H9 (cell line): ENCODE results near the gene SNPH. TPM values are rescaled to one million over a fixed set of nuclear protein-coding genes. Genes with fewer than 3 reads are reported as not detected.

Source experiments
- DNase-seq: peaks from one replicate; pipeline ENCODE4 v3.0.0-alpha.2; 2017
- H2AFZ ChIP-seq: one replicate; pipeline ENCODE4 v1.6.1; 2013; ENCODE audit warnings: mild to moderate bottlenecking, low read length, control low read depth, moderate library complexity
- H2AK5ac ChIP-seq: 2 replicates; pipeline ENCODE4 v1.6.1; 2013; ENCODE audit warnings: low read length, control low read depth, mixed read lengths; ENCODE audit not compliant: insufficient read length
- H2BK120ac ChIP-seq: one replicate; pipeline ENCODE4 v1.6.1; 2013; ENCODE audit warnings: low read depth, mild to moderate bottlenecking, low read length, control low read depth, inconsistent platforms; ENCODE audit not compliant: poor library complexity, severe bottlenecking
- H2BK12ac ChIP-seq: 2 replicates; pipeline ENCODE4 v1.6.1; 2013; ENCODE audit warnings: low read length, control low read depth, mixed read lengths, low read depth; ENCODE audit not compliant: insufficient read length
- H2BK15ac ChIP-seq: 2 replicates; pipeline ENCODE4 v1.6.1; 2013; ENCODE audit warnings: low read depth, low read length, control low read depth
- H2BK20ac ChIP-seq: one replicate; pipeline ENCODE4 v1.6.1; 2013; ENCODE audit warnings: low read depth, mild to moderate bottlenecking, low read length, control low read depth, inconsistent platforms; ENCODE audit not compliant: poor library complexity, severe bottlenecking
- H2BK5ac ChIP-seq: 2 replicates; pipeline ENCODE4 v1.6.1; 2013; ENCODE audit warnings: low read length, control low read depth, mixed read lengths; ENCODE audit not compliant: insufficient read length
- H3K14ac ChIP-seq: 2 replicates; pipeline ENCODE4 v1.6.1; 2013; ENCODE audit warnings: low read length, control low read depth; ENCODE audit not compliant: insufficient read depth
- H3K18ac ChIP-seq: 2 replicates; pipeline ENCODE4 v1.6.1; 2013; ENCODE audit warnings: low read depth, mild to moderate bottlenecking, mixed read lengths, low read length, control low read depth; ENCODE audit not compliant: insufficient read length
- H3K23ac ChIP-seq: 2 replicates; pipeline ENCODE4 v1.6.1; 2013; ENCODE audit warnings: low read length, control low read depth, mixed read lengths, low read depth; ENCODE audit not compliant: insufficient read length
- H3K23me2 ChIP-seq: 2 replicates; pipeline ENCODE4 v1.6.1; 2013; ENCODE audit warnings: low read depth, mild to moderate bottlenecking, mixed read lengths, low read length, control low read depth; ENCODE audit not compliant: insufficient read length, poor library complexity, severe bottlenecking
- H3K27ac ChIP-seq: 2 replicates; pipeline ENCODE4 v1.5.1; 2013; ENCODE audit warnings: low read length, control low read depth, mixed read lengths, low read depth; ENCODE audit not compliant: insufficient read length
- H3K27me3 ChIP-seq: 2 replicates; pipeline ENCODE4 v1.6.1; 2013; ENCODE audit warnings: low read length, control low read depth, inconsistent platforms; ENCODE audit not compliant: insufficient read depth
- H3K4ac ChIP-seq: 2 replicates; pipeline ENCODE4 v1.6.1; 2013; ENCODE audit warnings: low read depth, mild to moderate bottlenecking, control low read depth, inconsistent platforms, low read length, moderate library complexity
- H3K4me1 ChIP-seq: 2 replicates; pipeline ENCODE4 v1.6.1; 2013; ENCODE audit warnings: low read length, control low read depth, inconsistent platforms; ENCODE audit not compliant: insufficient read depth
- H3K4me2 ChIP-seq: 2 replicates; pipeline ENCODE4 v1.6.1; 2013; ENCODE audit warnings: low read length, control low read depth, mixed read lengths; ENCODE audit not compliant: insufficient read length, insufficient read depth
- H3K56ac ChIP-seq: 2 replicates; pipeline ENCODE4 v1.6.1; 2013; ENCODE audit warnings: low read depth, mild to moderate bottlenecking, mixed read lengths, low read length, control low read depth; ENCODE audit not compliant: insufficient read length
- H3K79me1 ChIP-seq: 2 replicates; pipeline ENCODE4 v1.6.1; 2013; ENCODE audit warnings: low read depth, mild to moderate bottlenecking, moderate library complexity, low read length, control low read depth, inconsistent platforms; ENCODE audit not compliant: insufficient read depth, poor library complexity, severe bottlenecking
- H3K79me2 ChIP-seq: 2 replicates; pipeline ENCODE4 v1.6.1; 2013; ENCODE audit warnings: low read length, control low read depth, inconsistent platforms; ENCODE audit not compliant: insufficient read depth
- H3K9ac ChIP-seq: 2 replicates; pipeline ENCODE4 v1.6.1; 2013; ENCODE audit warnings: low read length, control low read depth, mixed read lengths; ENCODE audit not compliant: insufficient read length; ENCODE audit errors: extremely low read depth
- H3K9me3 ChIP-seq: one replicate; pipeline ENCODE4 v1.6.1; 2013; ENCODE audit warnings: low read depth, low read length, inconsistent platforms; ENCODE audit not compliant: control insufficient read depth
- H3T11ph ChIP-seq: one replicate; pipeline ENCODE4 v1.6.1; 2013; ENCODE audit warnings: mild to moderate bottlenecking, low read length, control low read depth, inconsistent platforms
- H4K20me1 ChIP-seq: one replicate; pipeline ENCODE4 v1.6.1; 2013; ENCODE audit not compliant: control insufficient read depth, insufficient read length, insufficient read depth
- H4K5ac ChIP-seq: 2 replicates; pipeline ENCODE4 v1.6.1; 2013; ENCODE audit warnings: low read depth, mild to moderate bottlenecking, mixed read lengths, low read length, control low read depth; ENCODE audit not compliant: insufficient read length
- H4K8ac ChIP-seq: replicated peaks from 2 replicates; pipeline ENCODE4 v1.6.1; 2013; ENCODE audit warnings: low read length, control low read depth, mixed read lengths, low read depth; ENCODE audit not compliant: insufficient read length
- H4K91ac ChIP-seq: 2 replicates; pipeline ENCODE4 v1.6.1; 2013; ENCODE audit warnings: low read depth, mild to moderate bottlenecking, moderate library complexity, mixed read lengths, low read length, control low read depth; ENCODE audit not compliant: insufficient read length
- H3K27ac Mint-ChIP-seq, 3 experiments: 2 replicates in 2 of 3; 3 replicates in 1 of 3; pipeline ENCODE4 v1.8.0; 2020 to 2021; ENCODE audit warnings: mixed read lengths in 3 of 3, mild to moderate bottlenecking in 1 of 3, moderate library complexity in 1 of 3
- H3K27me3 Mint-ChIP-seq: 2 replicates; pipeline ENCODE4 v1.8.0; 2021; ENCODE audit warnings: low read depth, mild to moderate bottlenecking, moderate library complexity, mixed read lengths
- H3K36me3 Mint-ChIP-seq, 3 experiments: 2 replicates in 2 of 3; 3 replicates in 1 of 3; pipeline ENCODE4 v1.8.0; 2020 to 2021; ENCODE audit warnings: low read depth in 3 of 3, mixed read lengths in 3 of 3; ENCODE audit not compliant: insufficient read depth in 1 of 3
- H3K4me1 Mint-ChIP-seq, 2 experiments: 2 replicates each; pipeline ENCODE4 v1.8.0; 2020; ENCODE audit warnings: mixed read lengths in 2 of 2
- H3K4me3 Mint-ChIP-seq, 2 experiments: 2 replicates in 1 of 2; 3 replicates in 1 of 2; pipeline ENCODE4 v1.8.0; 2020 to 2021; ENCODE audit warnings: mild to moderate bottlenecking in 2 of 2, mixed read lengths in 2 of 2, moderate library complexity in 1 of 2
- H3K9me3 Mint-ChIP-seq, 2 experiments: 2 replicates in 1 of 2; 3 replicates in 1 of 2; pipeline ENCODE4 v1.8.0; 2020; ENCODE audit warnings: mild to moderate bottlenecking in 2 of 2, mixed read lengths in 2 of 2, moderate library complexity in 1 of 2
- WGBS: extraction: QIAGEN DNeasy Blood & Tissue Kit; methylation state at CpG from one replicate; pipeline ENCODE4 v1.1.7; 2013; ENCODE audit warnings: missing lambda C conversion rate, low lambda C conversion rate, mixed read lengths; ENCODE audit not compliant: insufficient read length; ENCODE audit errors: extremely low coverage; 5-methylcytosine and 5-hydroxymethylcytosine counted together
- total RNA-seq: library from RNA; stranded (reverse); gene quantifications from 2 replicates; pipeline ENCODE4 v1.2.1, GENCODE V29; 2021
- TF ChIP-seq, protein P1 (sequence below): fragments of 200-600 bp; sonication (generic); conservative IDR thresholded peaks from 3 replicates; pipeline ENCODE4 v1.8.0; 2021; ENCODE audit warnings: antibody characterized with exemption, mild to moderate bottlenecking

The SNPH gene
- total RNA-seq, 1 experiment from 2014 or later, result 1.8 TPM

DNA sequence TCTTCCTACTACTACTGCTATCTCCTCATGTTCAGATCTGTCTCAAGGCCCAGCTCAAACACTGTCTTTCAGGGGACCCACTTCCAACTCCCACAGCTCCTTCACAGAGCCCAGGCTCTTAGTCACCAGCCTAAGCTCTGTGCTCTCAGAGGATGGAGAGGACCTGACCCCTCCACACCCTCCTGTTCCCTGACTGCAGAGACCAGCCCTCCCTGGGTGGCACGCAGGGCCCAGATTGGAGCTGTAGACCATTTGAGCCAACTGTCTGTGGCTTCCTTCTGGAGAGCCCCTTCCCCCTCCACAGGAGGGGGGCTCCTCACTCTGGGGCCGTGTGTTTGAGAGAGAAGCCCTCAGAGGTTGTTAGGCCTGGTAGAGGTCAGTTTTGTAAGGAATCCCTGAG, 9.8 kb downstream of the SNPH start:
- Histone ChIP-seq H3K79me1 (no peaks in the 10 kb centered on the region), H3K9ac (no peak overlapping the region), H2BK5ac (no peak overlapping the region), H3T11ph (no peak overlapping the region), H3K23me2 (no peaks in the 10 kb centered on the region), H3K79me2 (no peaks in the 10 kb centered on the region), H2BK12ac (no peak overlapping the region), H3K56ac (no peak overlapping the region), H4K20me1 (peaks cover 2% of the 10 kb centered on the region), H3K23ac (no peak overlapping the region), H3K18ac (no peak overlapping the region), H3K4ac (no peak overlapping the region), H3K27me3 (no peaks in the 10 kb centered on the region), H4K8ac (no peak overlapping the region), H3K4me1 (no peaks in the 10 kb centered on the region), H2BK120ac (no peak overlapping the region), H3K14ac (no peak overlapping the region), H2BK15ac (no peak overlapping the region), H2AFZ (no peak overlapping the region), H2AK5ac (no peak overlapping the region), H3K4me2 (no peak overlapping the region), H3K9me3 (no peaks in the 10 kb centered on the region), H3K27ac (no peak overlapping the region), H4K91ac (no peak overlapping the region), H4K5ac (no peak overlapping the region), H2BK20ac (no peak overlapping the region)
- TF ChIP-seq, protein P1, sequence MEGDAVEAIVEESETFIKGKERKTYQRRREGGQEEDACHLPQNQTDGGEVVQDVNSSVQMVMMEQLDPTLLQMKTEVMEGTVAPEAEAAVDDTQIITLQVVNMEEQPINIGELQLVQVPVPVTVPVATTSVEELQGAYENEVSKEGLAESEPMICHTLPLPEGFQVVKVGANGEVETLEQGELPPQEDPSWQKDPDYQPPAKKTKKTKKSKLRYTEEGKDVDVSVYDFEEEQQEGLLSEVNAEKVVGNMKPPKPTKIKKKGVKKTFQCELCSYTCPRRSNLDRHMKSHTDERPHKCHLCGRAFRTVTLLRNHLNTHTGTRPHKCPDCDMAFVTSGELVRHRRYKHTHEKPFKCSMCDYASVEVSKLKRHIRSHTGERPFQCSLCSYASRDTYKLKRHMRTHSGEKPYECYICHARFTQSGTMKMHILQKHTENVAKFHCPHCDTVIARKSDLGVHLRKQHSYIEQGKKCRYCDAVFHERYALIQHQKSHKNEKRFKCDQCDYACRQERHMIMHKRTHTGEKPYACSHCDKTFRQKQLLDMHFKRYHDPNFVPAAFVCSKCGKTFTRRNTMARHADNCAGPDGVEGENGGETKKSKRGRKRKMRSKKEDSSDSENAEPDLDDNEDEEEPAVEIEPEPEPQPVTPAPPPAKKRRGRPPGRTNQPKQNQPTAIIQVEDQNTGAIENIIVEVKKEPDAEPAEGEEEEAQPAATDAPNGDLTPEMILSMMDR, result no peak
- H3K27me3 Mint-ChIP-seq, result no peaks in the 10 kb centered on the region; the same call in 1 of the 2 replicates
- no peaks in the 10 kb centered on the region for H3K9me3 Mint-ChIP-seq
- H3K27ac Mint-ChIP-seq, result no peak overlapping the region
- no peak overlapping the region for H3K4me3 Mint-ChIP-seq
- no CpG with 5 or more reads among the region's 2 CpGs for WGBS
- DNase-seq, result no peak
- no peaks in the 10 kb centered on the region for H3K4me1 Mint-ChIP-seq
- no peaks in the 10 kb centered on the region for H3K36me3 Mint-ChIP-seq
